GM12878 (cell line): ENCODE measurements around the gene FLVCR2. TPM values are rescaled to one million over a fixed set of nuclear protein-coding genes. Genes with fewer than 3 reads are reported as not detected.

ENCODE experiments used
- ATAC-seq: fragments of 200-7000 bp; cut with Tn5 transposase; 3 replicates; pipeline ENCODE4 v1.9.1; 2020; ENCODE audit warnings: mild to moderate bottlenecking, moderate library complexity
- BruUV-seq: library from RNA; stranded (reverse); fragments of 400-500 nt; replicated peaks from 2 replicates; lab custom pipeline; 2021; lab: Mats Ljungman, UMichigan
- CTCF ChIA-PET: fragments of 300-600 bp; sonication (Branson Sonifier 250); formaldehyde crosslinking; extraction: SDS; loops from one replicate; lab custom pipeline; 2021; ENCODE audit warnings: inconsistent platforms; lab: Yijun Ruan, JAX
- POLR2A ChIA-PET: fragments of 350-600 bp; formaldehyde crosslinking; extraction: SDS; loops from one replicate; lab custom pipeline; 2021; ENCODE audit warnings: inconsistent platforms; lab: Charles Lee
- RAD21 ChIA-PET: fragments of 300-600 bp; sonication (Branson Sonifier 250); formaldehyde crosslinking; loops from one replicate; lab custom pipeline; 2023; ENCODE audit warnings: antibody characterized with exemption; ENCODE audit not compliant: unreplicated experiment; lab: Charles Lee
- SMC1A ChIA-PET: fragments of 300-600 bp; sonication (Branson Sonifier 250); formaldehyde crosslinking; loops from one replicate; lab custom pipeline; 2023; ENCODE audit not compliant: unreplicated experiment, uncharacterized antibody; lab: Charles Lee
- DNase-seq: peaks from one replicate; pipeline ENCODE4 v3.0.0-alpha.2; 2011; ENCODE audit warnings: low read depth, low spot score
- FAIRE-seq: peaks from 3 replicates; lab custom pipeline; 2011; peaks lifted over from hg19 to GRCh38; lab: Jason Lieb, UNC
- H2AFZ ChIP-seq: 2 replicates; pipeline ENCODE4 v1.6.0; 2011; ENCODE audit warnings: low read depth, low read length, control low read depth; ENCODE audit not compliant: control insufficient read depth
- H3K27ac ChIP-seq: 2 replicates; pipeline ENCODE4 v1.5.1; 2011; ENCODE audit warnings: control low read depth; ENCODE audit not compliant: control insufficient read depth, insufficient read depth
- H3K27me3 ChIP-seq, 2 experiments: replicated peaks in 1 of 2; 2 replicates each; pipeline versions ENCODE4 v1.6.0 to v1.6.1; 2011; ENCODE audit warnings: low read length in 1 of 2; ENCODE audit not compliant: control insufficient read depth in 2 of 2, insufficient read depth in 2 of 2
- H3K36me3 ChIP-seq, 2 experiments: 2 replicates each; pipeline ENCODE4 v1.5.1; 2011; ENCODE audit warnings: low read length in 1 of 2; ENCODE audit not compliant: control insufficient read depth in 2 of 2, insufficient read depth in 2 of 2
- H3K4me1 ChIP-seq: 2 replicates; pipeline ENCODE4 v1.6.1; 2011; ENCODE audit warnings: mild to moderate bottlenecking, low read length, moderate library complexity, mixed read lengths; ENCODE audit not compliant: control insufficient read depth, insufficient read depth
- H3K4me2 ChIP-seq: 2 replicates; pipeline ENCODE4 v1.6.0; 2011; ENCODE audit warnings: control low read depth; ENCODE audit not compliant: control insufficient read depth, insufficient read depth
- H3K4me3 ChIP-seq: fragments of 200-600 bp; sonication (generic); 2 replicates; pipeline ENCODE4 v1.5.1; 2016
- H3K79me2 ChIP-seq: 2 replicates; pipeline ENCODE4 v1.6.0; 2011; ENCODE audit warnings: low read length; ENCODE audit not compliant: control insufficient read depth, insufficient read depth
- H3K9ac ChIP-seq: 2 replicates; pipeline ENCODE4 v1.8.0; 2011; ENCODE audit warnings: low read length, control low read depth, mixed read lengths; ENCODE audit not compliant: control insufficient read depth, insufficient read depth
- H3K9me3 ChIP-seq: replicated peaks from 3 replicates; pipeline ENCODE4 v1.5.1; 2011; ENCODE audit warnings: mild to moderate bottlenecking, low read length; ENCODE audit not compliant: control insufficient read depth, insufficient read depth
- H4K20me1 ChIP-seq: 2 replicates; pipeline ENCODE4 v1.6.0; 2011; ENCODE audit not compliant: control insufficient read depth, insufficient read depth
- FOS ChIP-seq: IDR thresholded peaks from 3 replicates; pipeline ENCODE4 v1.6.1; 2011; ENCODE audit warnings: borderline replicate concordance; ENCODE audit not compliant: insufficient read length; ENCODE audit errors: extremely low read depth
- HSF1 ChIP-seq: fragments of 150-350 bp; IDR thresholded peaks from 2 replicates; pipeline ENCODE4 v1.6.1; 2014; ENCODE audit warnings: mild to moderate bottlenecking, low read depth, low read length
- NBN ChIP-seq: fragments of 450-650 bp; IDR thresholded peaks from 2 replicates; pipeline ENCODE4 v1.6.1; 2016
- POLR2A ChIP-seq: IDR thresholded peaks from 2 replicates; pipeline ENCODE4 v1.6.1; 2011; ENCODE audit warnings: low read depth, mild to moderate bottlenecking, low read length
- RB1 ChIP-seq: fragments of 450-650 bp; formaldehyde crosslinking; IDR thresholded peaks from 2 replicates; pipeline ENCODE4 v1.6.1; 2017; ENCODE audit warnings: mild to moderate bottlenecking, borderline replicate concordance
- RFX5 ChIP-seq: IDR thresholded peaks from 2 replicates; pipeline ENCODE4 v1.6.1; 2011; ENCODE audit warnings: low read depth, low read length, improper control_type of control experiment
- SKIL ChIP-seq: fragments of 450-650 bp; IDR thresholded peaks from 2 replicates; pipeline ENCODE4 v1.6.1; 2017; ENCODE audit warnings: mild to moderate bottlenecking, low read depth, inconsistent platforms; ENCODE audit not compliant: poor library complexity, severe bottlenecking
- USF2 ChIP-seq: IDR thresholded peaks from 2 replicates; pipeline ENCODE4 v1.6.1; 2011; ENCODE audit warnings: low read depth, low read length, improper control_type of control experiment, borderline replicate concordance
- ZNF384 ChIP-seq: IDR thresholded peaks from 2 replicates; pipeline ENCODE4 v1.6.1; 2012; ENCODE audit warnings: low read depth, mild to moderate bottlenecking, low read length, improper control_type of control experiment, borderline replicate concordance
- WGBS: methylation state at CpG from one replicate; pipeline ENCODE4 v1.1.6; 2016; ENCODE audit warnings: low lambda C conversion rate; ENCODE audit not compliant: insufficient replicate concordance, insufficient coverage; ENCODE audit errors: missing lambda C conversion rate; 5-methylcytosine and 5-hydroxymethylcytosine counted together
- in situ Hi-C: fragments of 300-500 bp; cut with MboI; formaldehyde crosslinking; loops from 9 replicates; pipeline ENCODE4 v1.14.3; 2018; ENCODE audit warnings: mixed read lengths
- intact Hi-C: fragments of 100-400 bp; cut with micrococcal nuclease; formaldehyde crosslinking; loops from one replicate; pipeline ENCODE4 v1.14.2; 2022; ENCODE audit not compliant: unreplicated experiment
- polyA plus RNA-seq, 11 experiments: library from polyadenylated mRNA; depleted of rRNA in 4 of 11; unstranded in 6 of 11; stranded (reverse) in 5 of 11; fragments of >200 nt; fragmentation: Nextera tagmentation in 4 of 11; fragmentation: Illumina TruSeq in 1 of 11; extraction: Ambion mirVana in 4 of 11; extraction: Trizol in 1 of 11; gene quantifications; 1 replicate in 1 of 11; 2 replicates in 10 of 11; pipeline versions ENCODE4 v1.2.1 to v1.2.3, GENCODE V29; 2011 to 2016; ENCODE audit warnings: inconsistent platforms in 2 of 11, missing spikeins in 2 of 11, low read depth in 1 of 11
- total RNA-seq, 4 experiments: library from RNA; depleted of rRNA in 3 of 4; stranded (reverse); fragments of >200 nt in 3 of 4; fragmentation: Illumina TruSeq in 1 of 4; extraction: Trizol in 1 of 4; gene quantifications; 2 replicates each; pipeline versions ENCODE4 v1.2.1 to v1.2.3, GENCODE V29; 2013 to 2021

Gene FLVCR2
- total and polyA plus RNA-seq, 10 of the 15 experiments (the other 5 are each of a cell fraction or from before 2014, with no cell fraction given) = 0.24 to 3.7 (median 1.6) TPM

- SMC1A ChIA-PET = interaction anchor here (1.6 to 2.5 kb wide), 2 partner anchors 67 to 84 kb away, joined by 3 to 15 read pairs; partner anchors contain the start of gene FLVCR2
- POLR2A ChIA-PET = no interaction called here
- Histone ChIP-seq H3K4me1 (no peaks in the 10 kb centered on the region), H3K27ac (no peak overlapping the region), H3K9me3 (no peaks in the 10 kb centered on the region), H3K4me2 (no peak overlapping the region), H3K79me2 (no peaks in the 10 kb centered on the region), H3K4me3 (no peak overlapping the region), H4K20me1 (no peaks in the 10 kb centered on the region), H3K9ac (no peak overlapping the region), H3K27me3 (no peaks in the 10 kb centered on the region), H2AFZ (no peak overlapping the region), H3K36me3 (peaks cover 0 to 4% of the 10 kb centered on the region in 2 experiments; a peak in 2 of 4 replicates)
- BruUV-seq = no TSS peak
- DNase-seq = no peak
- ATAC-seq = no peak
- TF ChIP-seq FOS (no peak), NBN (no peak)
- FAIRE-seq = no peak
- intact Hi-C loops (no loop called here), in situ Hi-C loops (no loop called here)
- CTCF ChIA-PET = interaction anchor here (1.6 to 3.3 kb wide), 2 partner anchors 10 to 68 kb away, joined by 8 to 18 read pairs; partner anchors contain the start of gene FLVCR2
- RAD21 ChIA-PET = no interaction called here
These were observed 66.6 kb downstream of the FLVCR2 start for GRCh38 chr14:75645056-75645455.

- POLR2A ChIA-PET = interaction anchor here (1.7 kb wide), 1 partner anchor 10 kb away, joined by 10 read pairs; no protein-coding TSS in a partner anchor
- Histone ChIP-seq H3K9me3 (no peaks in the 10 kb centered on the region), H3K4me2 (no peak overlapping the region)
These were observed 68.3 kb downstream of the FLVCR2 start for GRCh38 chr14:75646762-75647161.

More at GRCh38 chr14:75646762-75647161, 68.3 kb downstream of the FLVCR2 start:
- peaks cover 3 to 10% of the 10 kb centered on the region in 2 experiments for H3K36me3 ChIP-seq
- TF ChIP-seq RB1 (no peak), HSF1 (no peak), SKIL (no peak), POLR2A (no peak), USF2 (no peak), ZNF384 (no peak), RFX5 (no peak)
- H3K9ac ChIP-seq = no peak overlapping the region
- BruUV-seq = no TSS peak
- 93% methylated on average over 6 of the region's 6 CpGs for WGBS
- DNase-seq (no peak), FAIRE-seq (no peak), ATAC-seq (no peak)
- H3K27ac ChIP-seq = no peak overlapping the region
- no peak overlapping the region for H2AFZ ChIP-seq
- intact Hi-C loops = no loop called here
- no peaks in the 10 kb centered on the region for H3K4me1 ChIP-seq
- RAD21 ChIA-PET = interaction anchor here (1.7 kb wide), 1 partner anchor 69 kb away, joined by 5 read pairs; no protein-coding TSS in a partner anchor
- CTCF ChIA-PET = interaction anchor here (1.3 to 3.3 kb wide), 4 partner anchors 8 to 69 kb away, joined by 3 to 18 read pairs (median 6); partner anchors contain the start of gene FLVCR2
- in situ Hi-C loops = no loop called here
- no peaks in the 10 kb centered on the region for H3K27me3 ChIP-seq
- SMC1A ChIA-PET = interaction anchor here (0.8 to 2.5 kb wide), 5 partner anchors 9 to 69 kb away, joined by 3 to 15 read pairs (median 3); partner anchors contain the start of gene FLVCR2
- no peaks in the 10 kb centered on the region for H3K79me2 ChIP-seq
- H4K20me1 ChIP-seq = no peaks in the 10 kb centered on the region
- no peak overlapping the region for H3K4me3 ChIP-seq
